GM12801 (cell line): ENCODE data around the gene SERGEF.

Source experiments
- CTCF ChIP-seq: IDR thresholded peaks from one replicate; pipeline ENCODE4 v1.5.1; 2011; ENCODE audit warnings: control low read depth; ENCODE audit not compliant: insufficient read length; ENCODE audit errors: extremely low read depth

Gene SERGEF

DNA sequence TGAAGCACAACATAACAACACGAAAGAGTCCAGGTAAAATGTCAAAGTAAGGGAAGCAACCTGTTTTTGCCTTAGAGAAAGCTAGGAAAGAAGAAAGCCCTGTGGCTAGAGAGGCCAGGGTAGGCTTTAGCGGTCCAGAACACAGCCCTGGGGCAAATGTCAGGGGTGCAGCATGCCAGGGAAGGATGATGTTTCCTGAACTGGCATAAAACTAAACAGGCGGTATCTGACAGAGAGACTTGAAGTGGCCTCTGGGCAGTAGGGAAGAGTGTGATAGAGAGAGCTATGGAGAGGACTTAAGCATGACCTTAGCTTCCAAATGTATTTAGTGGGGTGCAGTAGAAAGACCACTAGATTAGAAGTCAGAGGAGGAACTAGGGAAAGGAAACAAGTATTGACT, 174.7 kb downstream of the SERGEF start:
- no peak for TF ChIP-seq CTCF

DNA sequence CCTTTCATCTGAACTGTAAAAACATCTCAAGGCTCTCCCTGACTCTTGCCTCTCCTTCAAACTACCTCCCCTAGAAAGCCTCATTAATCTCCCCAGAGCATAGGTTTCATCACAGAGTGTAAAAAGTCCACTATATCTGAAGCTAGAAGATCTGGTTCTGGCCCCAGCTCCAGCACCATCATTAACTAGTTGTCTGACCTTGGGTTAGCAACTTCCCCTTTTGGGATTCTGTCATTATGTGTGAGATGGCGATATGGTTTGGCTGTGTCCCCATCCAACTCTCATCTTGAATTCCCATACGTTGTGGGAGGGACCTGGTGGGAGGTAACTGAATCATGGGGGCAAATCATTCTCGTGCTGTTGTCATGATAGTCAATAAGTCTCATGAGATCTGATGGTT, 181.0 kb downstream of the SERGEF start:
- no peak for TF ChIP-seq CTCF

DNA sequence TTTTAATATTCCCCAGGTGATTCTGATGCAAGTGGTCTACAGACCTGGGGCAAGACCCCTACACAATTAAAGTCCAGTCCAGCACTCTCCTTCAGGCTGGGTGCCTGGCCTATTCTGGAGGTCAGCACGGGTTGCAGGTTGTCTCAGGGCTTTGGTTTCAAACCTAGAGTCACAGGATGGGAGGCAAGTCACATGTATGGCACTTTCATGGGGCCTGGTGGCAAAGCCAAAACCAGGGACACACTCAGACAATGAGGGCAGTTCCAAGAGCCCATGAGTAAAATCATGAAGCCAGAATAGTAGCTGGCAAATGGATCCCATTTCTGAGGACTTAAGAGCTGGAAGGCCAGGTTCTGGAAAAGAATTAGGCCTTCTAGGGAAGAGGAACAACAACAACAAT, 181.6 kb downstream of the SERGEF start:
- TF ChIP-seq CTCF: no peak

- TF ChIP-seq CTCF: no peak
Observed at GRCh38 chr11:17828311-17828751, 184.5 kb downstream of the SERGEF start.

DNA sequence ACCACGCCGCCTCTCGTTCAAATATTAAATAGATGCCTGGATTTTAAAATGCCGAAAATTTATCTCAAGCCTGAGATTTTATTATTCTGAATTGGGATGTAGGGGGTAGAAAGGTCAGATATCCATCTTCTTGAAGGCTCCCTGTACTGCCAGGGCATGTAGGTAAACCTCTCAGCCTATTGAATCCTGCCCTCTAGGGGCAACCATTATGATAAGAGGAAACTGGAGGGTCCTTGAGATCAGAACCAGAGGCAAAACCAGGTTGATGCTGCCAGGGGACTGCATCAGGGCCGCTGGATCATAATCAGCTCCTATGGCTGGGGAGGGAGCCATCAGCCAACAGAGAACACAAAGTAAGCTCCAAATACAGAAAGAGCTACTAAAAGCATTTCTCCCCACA, 185.8 kb downstream of the SERGEF start:
- TF ChIP-seq CTCF: no peak

DNA sequence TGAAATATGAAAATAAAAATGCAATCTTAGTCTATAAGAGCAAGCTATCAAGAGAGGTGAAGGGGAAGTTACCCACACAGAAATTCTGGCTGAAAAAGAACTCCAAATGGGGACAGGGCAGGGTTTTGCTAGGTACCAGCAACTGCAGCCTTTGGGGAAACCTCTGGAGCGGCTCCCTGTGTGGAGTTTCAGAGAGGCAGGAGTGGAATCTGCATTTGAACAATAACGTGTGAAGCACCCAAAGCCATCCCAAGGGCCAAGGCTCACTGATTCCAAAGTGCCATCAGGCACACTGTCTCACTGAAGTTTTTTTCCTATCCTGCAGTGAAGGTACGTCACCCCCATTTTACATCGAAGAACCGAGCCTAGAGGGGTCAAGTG, 190.5 kb downstream of the SERGEF start:
- no peak for TF ChIP-seq CTCF

- no peak for TF ChIP-seq CTCF
Observed at GRCh38 chr11:17821648-17822400, 191.0 kb downstream of the SERGEF start.
